ENCODE measurements around the gene CFAP61. TPM values are rescaled to one million over a fixed set of nuclear protein-coding genes. Genes with fewer than 3 reads are reported as not detected.

CFAP61 gene
- total and polyA plus RNA-seq, 9 of the 15 experiments (the other 6 are each of a cell fraction or from before 2014, with no cell fraction given): 0.11 TPM; not detected in 8

DNA sequence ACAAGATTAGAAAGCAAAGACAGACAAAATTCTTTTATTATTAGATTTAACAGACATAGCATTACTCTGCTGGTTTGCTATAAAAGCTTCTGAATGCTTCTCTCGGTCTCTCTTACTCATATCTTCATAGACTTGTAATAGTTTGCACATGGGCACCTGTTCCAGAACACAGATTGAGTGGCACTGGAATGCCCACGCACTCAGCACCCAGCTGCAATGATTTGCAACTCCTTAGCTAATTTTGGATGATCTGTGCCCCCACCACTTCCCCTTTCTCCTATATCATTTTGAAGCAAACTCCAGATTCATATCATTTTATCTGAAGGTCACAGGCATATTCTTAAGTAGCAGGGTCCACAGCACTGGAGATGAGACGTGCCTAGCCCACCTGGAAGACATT lies 148.8 kb downstream of the CFAP61 start:
- FAIRE-seq (no peak), ATAC-seq (no peak), DNase-seq (ENCODE audit: extremely low read depth in 1 of 4, low spot score in 3 of 4) (no peak)
- no peak overlapping the region for H3K9ac ChIP-seq (ENCODE audit: insufficient read depth in 1 of 2, low read depth in 2 of 2, low read length in 2 of 2)
- WGBS (ENCODE audit: insufficient coverage, low coverage, missing lambda C conversion rate): 7% methylated on average over 3 of the region's 3 CpGs
- BruUV-seq (replicated peaks): no TSS peak
- POLR2A ChIA-PET: no interaction called here
- H3K4me2 ChIP-seq (ENCODE audit: insufficient read depth, low read length): no peak overlapping the region
- H2AFZ ChIP-seq (ENCODE audit: low read depth, low read length): no peak overlapping the region
- H4K20me1 ChIP-seq (replicated peaks; ENCODE audit: control insufficient read depth, insufficient read depth, low read length): no peaks in the 10 kb centered on the region
- H3K4me1 ChIP-seq (replicated peaks in 1 of 2; ENCODE audit: control insufficient read depth in 2 of 2, insufficient read depth in 2 of 2, low read length in 2 of 2): no peaks in the 10 kb centered on the region
- H3K4me3 ChIP-seq: no peak overlapping the region
- H3K27me3 ChIP-seq (ENCODE audit: control insufficient read depth in 2 of 2, insufficient read depth in 2 of 2, low read length in 2 of 2): no peaks in the 10 kb centered on the region; a peak in 1 of 5 replicates
- CTCF ChIA-PET (ENCODE audit: low intra/inter-chr PET ratio): no interaction called here
- H3K36me3 ChIP-seq (ENCODE audit: control insufficient read depth, insufficient read depth, low read length): no peaks in the 10 kb centered on the region
- in situ Hi-C loops (cut with MboI) (no loop called here), intact Hi-C loops (cut with micrococcal nuclease) (no loop called here)
- no peaks in the 10 kb centered on the region for H3K79me2 ChIP-seq (ENCODE audit: control insufficient read depth, insufficient read depth, low read length)
- H3K9me1 ChIP-seq (ENCODE audit: control insufficient read depth, insufficient read depth, low read length): no peaks in the 10 kb centered on the region
- TF ChIP-seq SLC30A9 (CRISPR knock-in tag; IDR thresholded peaks at IDR 0.05) (no peak), CSDE1 (IDR thresholded peaks at IDR 0.05) (no peak), ZBTB34 (CRISPR knock-in tag; IDR thresholded peaks at IDR 0.05) (no peak)
- TF ChIP-seq, protein P1, sequence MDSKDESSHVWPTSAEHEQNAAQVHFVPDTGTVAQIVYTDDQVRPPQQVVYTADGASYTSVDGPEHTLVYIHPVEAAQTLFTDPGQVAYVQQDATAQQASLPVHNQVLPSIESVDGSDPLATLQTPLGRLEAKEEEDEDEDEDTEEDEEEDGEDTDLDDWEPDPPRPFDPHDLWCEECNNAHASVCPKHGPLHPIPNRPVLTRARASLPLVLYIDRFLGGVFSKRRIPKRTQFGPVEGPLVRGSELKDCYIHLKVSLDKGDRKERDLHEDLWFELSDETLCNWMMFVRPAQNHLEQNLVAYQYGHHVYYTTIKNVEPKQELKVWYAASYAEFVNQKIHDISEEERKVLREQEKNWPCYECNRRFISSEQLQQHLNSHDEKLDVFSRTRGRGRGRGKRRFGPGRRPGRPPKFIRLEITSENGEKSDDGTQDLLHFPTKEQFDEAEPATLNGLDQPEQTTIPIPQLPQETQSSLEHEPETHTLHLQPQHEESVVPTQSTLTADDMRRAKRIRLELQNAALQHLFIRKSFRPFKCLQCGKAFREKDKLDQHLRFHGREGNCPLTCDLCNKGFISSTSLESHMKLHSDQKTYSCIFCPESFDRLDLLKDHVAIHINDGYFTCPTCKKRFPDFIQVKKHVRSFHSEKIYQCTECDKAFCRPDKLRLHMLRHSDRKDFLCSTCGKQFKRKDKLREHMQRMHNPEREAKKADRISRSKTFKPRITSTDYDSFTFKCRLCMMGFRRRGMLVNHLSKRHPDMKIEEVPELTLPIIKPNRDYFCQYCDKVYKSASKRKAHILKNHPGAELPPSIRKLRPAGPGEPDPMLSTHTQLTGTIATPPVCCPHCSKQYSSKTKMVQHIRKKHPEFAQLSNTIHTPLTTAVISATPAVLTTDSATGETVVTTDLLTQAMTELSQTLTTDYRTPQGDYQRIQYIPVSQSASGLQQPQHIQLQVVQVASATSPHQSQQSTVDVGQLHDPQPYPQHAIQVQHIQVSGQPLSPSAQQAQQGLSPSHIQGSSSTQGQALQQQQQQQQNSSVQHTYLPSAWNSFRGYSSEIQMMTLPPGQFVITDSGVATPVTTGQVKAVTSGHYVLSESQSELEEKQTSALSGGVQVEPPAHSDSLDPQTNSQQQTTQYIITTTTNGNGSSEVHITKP (IDR thresholded peaks at IDR 0.05; ENCODE audit: partially characterized antibody): no peak
- H3K9me3 ChIP-seq (replicated peaks; ENCODE audit: control insufficient read depth, insufficient read depth, low read depth, low read length): no peaks in the 10 kb centered on the region
- H3K27ac ChIP-seq (ENCODE audit: extremely low read depth, low read depth, low read length): no peak overlapping the region
